GM23338 (cell line): Measurements from ENCODE around the gene EPHA3. TPM values are rescaled to one million over a fixed set of nuclear protein-coding genes. Genes with fewer than 3 reads are reported as not detected.

ENCODE experiments used
- ATAC-seq: fragments of 200-7000 bp; cut with Tn5 transposase; 3 replicates; pipeline ENCODE4 v1.9.1; 2020
- DNase-seq: peaks from one replicate; pipeline ENCODE4 v3.0.0-alpha.2; 2015; ENCODE audit warnings: low spot score
- H2AFZ ChIP-seq: fragments of 200-600 bp; sonication (generic); 2 replicates; pipeline ENCODE4 v1.8.0; 2016; ENCODE audit warnings: antibody characterized with exemption, mild to moderate bottlenecking, moderate library complexity
- H3F3A ChIP-seq: fragments of 200-600 bp; sonication (generic); replicated peaks from 2 replicates; pipeline ENCODE4 v1.8.0; 2017; ENCODE audit warnings: antibody characterized with exemption, mixed run types, low read depth
- H3K27ac ChIP-seq: fragments of 200-600 bp; sonication (generic); 2 replicates; pipeline ENCODE4 v1.6.1; 2016; ENCODE audit warnings: low read depth
- H3K27me3 ChIP-seq: fragments of 200-600 bp; sonication (generic); 2 replicates; pipeline ENCODE4 v1.8.0; 2016; ENCODE audit warnings: mild to moderate bottlenecking, mixed run types, moderate library complexity; ENCODE audit not compliant: insufficient read depth
- H3K36me3 ChIP-seq: fragments of 200-600 bp; sonication (generic); 2 replicates; pipeline ENCODE4 v1.8.0; 2016; ENCODE audit warnings: mild to moderate bottlenecking; ENCODE audit not compliant: insufficient read depth
- H3K4me1 ChIP-seq: fragments of 200-600 bp; sonication (generic); 2 replicates; pipeline ENCODE4 v1.8.0; 2016; ENCODE audit warnings: mild to moderate bottlenecking, moderate library complexity; ENCODE audit not compliant: insufficient read depth
- H3K4me2 ChIP-seq: fragments of 200-600 bp; sonication (generic); 2 replicates; pipeline ENCODE4 v1.7.1; 2017; ENCODE audit warnings: mixed run types
- H3K4me3 ChIP-seq: fragments of 200-600 bp; sonication (generic); 2 replicates; pipeline ENCODE4 v1.6.1; 2016; ENCODE audit warnings: mixed run types
- H3K79me2 ChIP-seq: fragments of 200-600 bp; sonication (generic); replicated peaks from 2 replicates; pipeline ENCODE4 v1.8.0; 2017; ENCODE audit warnings: mild to moderate bottlenecking; ENCODE audit not compliant: insufficient read depth
- H3K9me2 ChIP-seq: fragments of 200-600 bp; sonication (generic); 2 replicates; pipeline ENCODE4 v1.8.0; 2017; ENCODE audit not compliant: insufficient read depth
- H4K20me1 ChIP-seq: fragments of 200-600 bp; sonication (generic); replicated peaks from 2 replicates; pipeline ENCODE4 v1.8.0; 2017; ENCODE audit warnings: mild to moderate bottlenecking; ENCODE audit not compliant: insufficient read depth
- H3K27ac Mint-ChIP-seq: 2 replicates; pipeline ENCODE4 v1.8.0; 2020; ENCODE audit warnings: inconsistent platforms, mild to moderate bottlenecking, moderate library complexity, mixed read lengths
- H3K27me3 Mint-ChIP-seq: 3 replicates; pipeline ENCODE4 v1.8.0; 2022; ENCODE audit warnings: low read depth, mild to moderate bottlenecking, moderate library complexity, mixed read lengths, inconsistent platforms; ENCODE audit not compliant: insufficient read depth, poor library complexity
- H3K36me3 Mint-ChIP-seq: 3 replicates; pipeline ENCODE4 v1.8.0; 2021; ENCODE audit warnings: low read depth, mild to moderate bottlenecking, inconsistent platforms, moderate library complexity, mixed read lengths
- H3K4me1 Mint-ChIP-seq: 3 replicates; pipeline ENCODE4 v1.8.0; 2020; ENCODE audit warnings: mild to moderate bottlenecking, inconsistent platforms, mixed read lengths
- H3K4me3 Mint-ChIP-seq: 3 replicates; pipeline ENCODE4 v1.8.0; 2021; ENCODE audit warnings: moderate library complexity, mild to moderate bottlenecking, inconsistent platforms, mixed read lengths
- H3K9me3 Mint-ChIP-seq: 3 replicates; pipeline ENCODE4 v1.8.0; 2020; ENCODE audit warnings: moderate library complexity, mild to moderate bottlenecking, inconsistent platforms, mixed read lengths
- CREB1 ChIP-seq: fragments of 250-450 bp; sonication (Bioruptor Pico); IDR thresholded peaks from 2 replicates; pipeline ENCODE4 v1.5.0; 2020; ENCODE audit warnings: low read depth, mild to moderate bottlenecking, moderate library complexity
- CTCF ChIP-seq, 2 experiments: fragments of 200-600 bp in 1 of 2; sonication (generic) in 1 of 2; conservative IDR thresholded peaks; 2 replicates each; pipeline versions ENCODE4 v1.5.1 to v1.6.1; 2016 to 2017; ENCODE audit warnings: antibody characterized with exemption in 2 of 2, low read depth in 2 of 2, mild to moderate bottlenecking in 2 of 2, moderate library complexity in 1 of 2
- ETS1 ChIP-seq: IDR thresholded peaks from 2 replicates; pipeline ENCODE4 v1.6.1; 2016; ENCODE audit warnings: antibody characterized with exemption
- EZH2 ChIP-seq: fragments of 200-600 bp; sonication (generic); IDR thresholded peaks from one replicate; pipeline ENCODE4 v1.8.0; 2017; ENCODE audit warnings: antibody characterized with exemption, mild to moderate bottlenecking, low read depth; ENCODE audit not compliant: unreplicated experiment
- EZH2phosphoT487 ChIP-seq: fragments of 200-600 bp; sonication (generic); IDR thresholded peaks from one replicate; pipeline ENCODE4 v1.8.1; 2018; ENCODE audit warnings: antibody characterized with exemption; ENCODE audit not compliant: unreplicated experiment
- JUNB ChIP-seq: IDR thresholded peaks from one replicate; pipeline ENCODE4 v1.6.1; 2016; ENCODE audit warnings: antibody characterized with exemption; ENCODE audit not compliant: unreplicated experiment
- NANOG ChIP-seq: IDR thresholded peaks from 2 replicates; pipeline ENCODE4 v1.6.1; 2016; ENCODE audit warnings: antibody characterized with exemption, borderline replicate concordance
- POLR2AphosphoS5 ChIP-seq: IDR thresholded peaks from 2 replicates; pipeline ENCODE4 v1.6.1; 2016; ENCODE audit warnings: antibody characterized with exemption, low read depth
- REST ChIP-seq: IDR thresholded peaks from one replicate; pipeline ENCODE4 v1.6.1; 2018; ENCODE audit warnings: antibody characterized with exemption; ENCODE audit not compliant: unreplicated experiment
- STAT1 ChIP-seq: IDR thresholded peaks from one replicate; pipeline ENCODE4 v1.6.1; 2016; ENCODE audit warnings: antibody characterized with exemption; ENCODE audit not compliant: unreplicated experiment
- ZNF114 ChIP-seq: fragments of 250-450 bp; sonication (Bioruptor Pico); IDR thresholded peaks from 2 replicates; pipeline ENCODE4 v1.5.0; 2020; ENCODE audit warnings: mild to moderate bottlenecking, moderate library complexity
- ZNF331 ChIP-seq: fragments of 250-450 bp; sonication (Bioruptor Pico); IDR thresholded peaks from 2 replicates; pipeline ENCODE4 v1.5.0; 2020; ENCODE audit warnings: low read depth, mild to moderate bottlenecking, moderate library complexity
- ZNF462 ChIP-seq: fragments of 250-450 bp; sonication (Bioruptor Pico); IDR thresholded peaks from 2 replicates; pipeline ENCODE4 v1.5.0; 2020; ENCODE audit warnings: mild to moderate bottlenecking, moderate library complexity
- polyA plus RNA-seq: library from polyadenylated mRNA; unstranded; fragments of >200 nt; fragmentation: Nextera tagmentation; extraction: Ambion mirVana; gene quantifications from 2 replicates; pipeline ENCODE4 v1.2.1, GENCODE V29; 2016
- total RNA-seq: library from RNA; depleted of rRNA; stranded (reverse); fragments of >200 nt; shearing (Covaris generic); gene quantifications from 2 replicates; pipeline ENCODE4 v1.2.3, GENCODE V29; 2014

Gene EPHA3
- total and polyA plus RNA-seq, 2 experiments from 2014 or later = 0.05 to 0.21 TPM

GRCh38 chr3:89440386-89440785 lies 333.0 kb downstream of the EPHA3 start:
- no peak overlapping the region for H2AFZ ChIP-seq

More at GRCh38 chr3:89440386-89440785, 333.0 kb downstream of the EPHA3 start:
- no peak overlapping the region for H3K4me2 ChIP-seq
- Mint-ChIP-seq H3K36me3 (no peaks in the 10 kb centered on the region), H3K9me3 (no peaks in the 10 kb centered on the region), H3K4me1 (no peaks in the 10 kb centered on the region), H3K4me3 (no peak overlapping the region), H3K27me3 (no peaks in the 10 kb centered on the region), H3K27ac (no peak overlapping the region)
- H3K36me3 ChIP-seq = no peaks in the 10 kb centered on the region
- ATAC-seq (no peak), DNase-seq (no peak)
- H3F3A ChIP-seq = no peaks in the 10 kb centered on the region
- no peak overlapping the region for H3K4me3 ChIP-seq
- no peaks in the 10 kb centered on the region for H3K4me1 ChIP-seq
- no peaks in the 10 kb centered on the region for H4K20me1 ChIP-seq
- no peaks in the 10 kb centered on the region for H3K9me2 ChIP-seq
- H3K27me3 ChIP-seq = no peaks in the 10 kb centered on the region
- H3K79me2 ChIP-seq = no peaks in the 10 kb centered on the region
- TF ChIP-seq REST (no peak), POLR2AphosphoS5 (no peak), ZNF114 (CRISPR knock-in tag) (no peak), EZH2phosphoT487 (no peak), ZNF331 (CRISPR knock-in tag) (no peak), CTCF (conservative IDR thresholded peaks at IDR 0.05; ENCODE audit: low read depth in 2 of 2) (no peak), ZNF462 (CRISPR knock-in tag) (no peak), ETS1 (no peak), EZH2 (no peak), CREB1 (CRISPR knock-in tag) (no peak), JUNB (no peak), STAT1 (no peak), NANOG (no peak)
- no peak overlapping the region for H3K27ac ChIP-seq
